H9 (cell line): Measurements from ENCODE around the gene MMP23B. TPM values are rescaled to one million over a fixed set of nuclear protein-coding genes. Genes with fewer than 3 reads are reported as not detected.

Source experiments
- DNase-seq: peaks from one replicate; pipeline ENCODE4 v3.0.0-alpha.2; 2017
- H2AFZ ChIP-seq: one replicate; pipeline ENCODE4 v1.6.1; 2013; ENCODE audit warnings: mild to moderate bottlenecking, low read length, control low read depth, moderate library complexity
- H2AK5ac ChIP-seq: 2 replicates; pipeline ENCODE4 v1.6.1; 2013; ENCODE audit warnings: low read length, control low read depth, mixed read lengths; ENCODE audit not compliant: insufficient read length
- H2BK120ac ChIP-seq: one replicate; pipeline ENCODE4 v1.6.1; 2013; ENCODE audit warnings: low read depth, mild to moderate bottlenecking, low read length, control low read depth, inconsistent platforms; ENCODE audit not compliant: poor library complexity, severe bottlenecking
- H2BK12ac ChIP-seq: 2 replicates; pipeline ENCODE4 v1.6.1; 2013; ENCODE audit warnings: low read length, control low read depth, mixed read lengths, low read depth; ENCODE audit not compliant: insufficient read length
- H2BK15ac ChIP-seq: 2 replicates; pipeline ENCODE4 v1.6.1; 2013; ENCODE audit warnings: low read depth, low read length, control low read depth
- H2BK20ac ChIP-seq: one replicate; pipeline ENCODE4 v1.6.1; 2013; ENCODE audit warnings: low read depth, mild to moderate bottlenecking, low read length, control low read depth, inconsistent platforms; ENCODE audit not compliant: poor library complexity, severe bottlenecking
- H2BK5ac ChIP-seq: 2 replicates; pipeline ENCODE4 v1.6.1; 2013; ENCODE audit warnings: low read length, control low read depth, mixed read lengths; ENCODE audit not compliant: insufficient read length
- H3K14ac ChIP-seq: 2 replicates; pipeline ENCODE4 v1.6.1; 2013; ENCODE audit warnings: low read length, control low read depth; ENCODE audit not compliant: insufficient read depth
- H3K18ac ChIP-seq: 2 replicates; pipeline ENCODE4 v1.6.1; 2013; ENCODE audit warnings: low read depth, mild to moderate bottlenecking, mixed read lengths, low read length, control low read depth; ENCODE audit not compliant: insufficient read length
- H3K23ac ChIP-seq: 2 replicates; pipeline ENCODE4 v1.6.1; 2013; ENCODE audit warnings: low read length, control low read depth, mixed read lengths, low read depth; ENCODE audit not compliant: insufficient read length
- H3K23me2 ChIP-seq: 2 replicates; pipeline ENCODE4 v1.6.1; 2013; ENCODE audit warnings: low read depth, mild to moderate bottlenecking, mixed read lengths, low read length, control low read depth; ENCODE audit not compliant: insufficient read length, poor library complexity, severe bottlenecking
- H3K27ac ChIP-seq: 2 replicates; pipeline ENCODE4 v1.5.1; 2013; ENCODE audit warnings: low read length, control low read depth, mixed read lengths, low read depth; ENCODE audit not compliant: insufficient read length
- H3K27me3 ChIP-seq: 2 replicates; pipeline ENCODE4 v1.6.1; 2013; ENCODE audit warnings: low read length, control low read depth, inconsistent platforms; ENCODE audit not compliant: insufficient read depth
- H3K4ac ChIP-seq: 2 replicates; pipeline ENCODE4 v1.6.1; 2013; ENCODE audit warnings: low read depth, mild to moderate bottlenecking, control low read depth, inconsistent platforms, low read length, moderate library complexity
- H3K4me1 ChIP-seq: 2 replicates; pipeline ENCODE4 v1.6.1; 2013; ENCODE audit warnings: low read length, control low read depth, inconsistent platforms; ENCODE audit not compliant: insufficient read depth
- H3K4me2 ChIP-seq: 2 replicates; pipeline ENCODE4 v1.6.1; 2013; ENCODE audit warnings: low read length, control low read depth, mixed read lengths; ENCODE audit not compliant: insufficient read length, insufficient read depth
- H3K56ac ChIP-seq: 2 replicates; pipeline ENCODE4 v1.6.1; 2013; ENCODE audit warnings: low read depth, mild to moderate bottlenecking, mixed read lengths, low read length, control low read depth; ENCODE audit not compliant: insufficient read length
- H3K79me1 ChIP-seq: 2 replicates; pipeline ENCODE4 v1.6.1; 2013; ENCODE audit warnings: low read depth, mild to moderate bottlenecking, moderate library complexity, low read length, control low read depth, inconsistent platforms; ENCODE audit not compliant: insufficient read depth, poor library complexity, severe bottlenecking
- H3K79me2 ChIP-seq: 2 replicates; pipeline ENCODE4 v1.6.1; 2013; ENCODE audit warnings: low read length, control low read depth, inconsistent platforms; ENCODE audit not compliant: insufficient read depth
- H3K9ac ChIP-seq: 2 replicates; pipeline ENCODE4 v1.6.1; 2013; ENCODE audit warnings: low read length, control low read depth, mixed read lengths; ENCODE audit not compliant: insufficient read length; ENCODE audit errors: extremely low read depth
- H3K9me3 ChIP-seq: one replicate; pipeline ENCODE4 v1.6.1; 2013; ENCODE audit warnings: low read depth, low read length, inconsistent platforms; ENCODE audit not compliant: control insufficient read depth
- H3T11ph ChIP-seq: one replicate; pipeline ENCODE4 v1.6.1; 2013; ENCODE audit warnings: mild to moderate bottlenecking, low read length, control low read depth, inconsistent platforms
- H4K20me1 ChIP-seq: one replicate; pipeline ENCODE4 v1.6.1; 2013; ENCODE audit not compliant: control insufficient read depth, insufficient read length, insufficient read depth
- H4K5ac ChIP-seq: 2 replicates; pipeline ENCODE4 v1.6.1; 2013; ENCODE audit warnings: low read depth, mild to moderate bottlenecking, mixed read lengths, low read length, control low read depth; ENCODE audit not compliant: insufficient read length
- H4K8ac ChIP-seq: replicated peaks from 2 replicates; pipeline ENCODE4 v1.6.1; 2013; ENCODE audit warnings: low read length, control low read depth, mixed read lengths, low read depth; ENCODE audit not compliant: insufficient read length
- H4K91ac ChIP-seq: 2 replicates; pipeline ENCODE4 v1.6.1; 2013; ENCODE audit warnings: low read depth, mild to moderate bottlenecking, moderate library complexity, mixed read lengths, low read length, control low read depth; ENCODE audit not compliant: insufficient read length
- H3K27ac Mint-ChIP-seq, 3 experiments: 2 replicates in 2 of 3; 3 replicates in 1 of 3; pipeline ENCODE4 v1.8.0; 2020 to 2021; ENCODE audit warnings: mixed read lengths in 3 of 3, mild to moderate bottlenecking in 1 of 3, moderate library complexity in 1 of 3
- H3K27me3 Mint-ChIP-seq: 2 replicates; pipeline ENCODE4 v1.8.0; 2021; ENCODE audit warnings: low read depth, mild to moderate bottlenecking, moderate library complexity, mixed read lengths
- H3K36me3 Mint-ChIP-seq, 3 experiments: 2 replicates in 2 of 3; 3 replicates in 1 of 3; pipeline ENCODE4 v1.8.0; 2020 to 2021; ENCODE audit warnings: low read depth in 3 of 3, mixed read lengths in 3 of 3; ENCODE audit not compliant: insufficient read depth in 1 of 3
- H3K4me1 Mint-ChIP-seq, 2 experiments: 2 replicates each; pipeline ENCODE4 v1.8.0; 2020; ENCODE audit warnings: mixed read lengths in 2 of 2
- H3K4me3 Mint-ChIP-seq, 2 experiments: 2 replicates in 1 of 2; 3 replicates in 1 of 2; pipeline ENCODE4 v1.8.0; 2020 to 2021; ENCODE audit warnings: mild to moderate bottlenecking in 2 of 2, mixed read lengths in 2 of 2, moderate library complexity in 1 of 2
- H3K9me3 Mint-ChIP-seq, 2 experiments: 2 replicates in 1 of 2; 3 replicates in 1 of 2; pipeline ENCODE4 v1.8.0; 2020; ENCODE audit warnings: mild to moderate bottlenecking in 2 of 2, mixed read lengths in 2 of 2, moderate library complexity in 1 of 2
- whole genome bisulfite sequencing: extraction: QIAGEN DNeasy Blood & Tissue Kit; methylation state at CpG from one replicate; pipeline ENCODE4 v1.1.7; 2013; ENCODE audit warnings: missing lambda C conversion rate, low lambda C conversion rate, mixed read lengths; ENCODE audit not compliant: insufficient read length; ENCODE audit errors: extremely low coverage; 5-methylcytosine and 5-hydroxymethylcytosine counted together
- total RNA-seq: library from RNA; stranded (reverse); gene quantifications from 2 replicates; pipeline ENCODE4 v1.2.1, GENCODE V29; 2021
- TF ChIP-seq, protein P1 (sequence below): fragments of 200-600 bp; sonication (generic); conservative IDR thresholded peaks from 3 replicates; pipeline ENCODE4 v1.8.0; 2021; ENCODE audit warnings: antibody characterized with exemption, mild to moderate bottlenecking

The MMP23B gene
- total RNA-seq, 1 experiment from 2014 or later = 12.5 TPM

DNA sequence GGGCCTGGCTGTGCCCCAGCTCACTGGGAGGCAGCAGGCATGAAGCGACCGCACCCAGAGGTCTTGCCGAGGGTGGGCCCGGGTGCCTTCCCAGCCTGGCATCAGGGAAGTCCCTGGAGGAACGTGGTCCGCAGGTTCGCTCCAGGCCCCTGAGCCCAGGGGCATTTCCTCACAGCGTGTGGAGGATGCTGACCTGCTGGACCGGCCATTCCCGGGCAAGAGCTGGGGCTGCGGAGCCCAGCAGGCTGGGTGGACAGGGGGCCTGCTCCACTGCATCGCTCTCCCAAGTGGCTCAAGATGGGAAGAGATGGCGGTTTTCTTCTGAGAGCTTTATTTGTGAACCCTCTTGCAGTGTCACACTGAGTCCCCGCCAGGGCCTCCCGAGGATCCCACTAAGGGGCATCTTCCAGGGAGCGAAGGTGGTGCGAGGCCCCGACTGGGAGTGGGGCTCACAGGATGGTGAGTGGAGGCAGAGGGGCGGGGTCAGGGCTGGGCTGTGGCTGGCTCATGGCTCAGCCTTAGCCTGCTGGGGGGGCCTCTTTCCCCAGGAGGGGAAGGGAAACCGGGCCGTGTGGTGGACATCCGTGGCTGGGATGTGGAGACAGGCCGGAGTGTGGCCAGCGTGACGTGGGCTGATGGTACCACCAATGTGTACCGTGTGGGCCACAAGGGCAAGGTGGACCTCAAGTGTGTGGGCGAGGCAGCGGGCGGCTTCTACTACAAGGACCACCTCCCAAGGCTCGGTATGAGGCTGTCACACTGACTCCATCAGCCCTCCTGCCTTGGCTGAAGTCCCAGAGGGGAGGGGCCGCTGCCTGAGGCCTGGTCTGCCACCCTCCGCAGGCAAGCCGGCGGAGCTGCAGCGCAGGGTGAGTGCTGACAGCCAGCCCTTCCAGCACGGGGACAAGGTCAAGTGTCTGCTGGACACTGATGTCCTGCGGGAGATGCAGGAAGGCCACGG, 7.2 kb upstream of the MMP23B start:
- Histone ChIP-seq H3K79me2 (no peaks in the 10 kb centered on the region), H3K79me1 (no peaks in the 10 kb centered on the region), H4K20me1 (no peaks in the 10 kb centered on the region), H3K27me3 (no peaks in the 10 kb centered on the region), H4K91ac (no peak overlapping the region), H2BK5ac (no peak overlapping the region), H4K5ac (no peak overlapping the region), H3K9ac (no peak overlapping the region), H3K27ac (no peak overlapping the region), H3K23ac (no peak overlapping the region), H2AK5ac (no peak overlapping the region), H3T11ph (no peak overlapping the region), H3K18ac (no peak overlapping the region), H3K56ac (no peak overlapping the region), H3K4me1 (no peaks in the 10 kb centered on the region), H2BK15ac (no peak overlapping the region), H3K4me2 (no peak overlapping the region), H2AFZ (no peak overlapping the region), H3K4ac (no peak overlapping the region), H2BK20ac (no peak overlapping the region), H4K8ac (no peak overlapping the region), H2BK120ac (no peak overlapping the region), H3K23me2 (no peaks in the 10 kb centered on the region), H3K14ac (no peak overlapping the region), H2BK12ac (no peak overlapping the region), H3K9me3 (no peaks in the 10 kb centered on the region)
- Mint-ChIP-seq H3K4me3 (no peak overlapping the region), H3K27ac (no peak overlapping the region), H3K27me3 (no peaks in the 10 kb centered on the region; the same call in 1 of the 2 replicates), H3K36me3 (peaks cover 0 to 2% (median 0%) of the 10 kb centered on the region in 3 experiments; a peak in 1 of 7 replicates), H3K4me1 (no peaks in the 10 kb centered on the region), H3K9me3 (no peaks in the 10 kb centered on the region)
- WGBS = no CpG with 5 or more reads among the region's 38 CpGs
- no peak for DNase-seq
- TF ChIP-seq, protein P1, sequence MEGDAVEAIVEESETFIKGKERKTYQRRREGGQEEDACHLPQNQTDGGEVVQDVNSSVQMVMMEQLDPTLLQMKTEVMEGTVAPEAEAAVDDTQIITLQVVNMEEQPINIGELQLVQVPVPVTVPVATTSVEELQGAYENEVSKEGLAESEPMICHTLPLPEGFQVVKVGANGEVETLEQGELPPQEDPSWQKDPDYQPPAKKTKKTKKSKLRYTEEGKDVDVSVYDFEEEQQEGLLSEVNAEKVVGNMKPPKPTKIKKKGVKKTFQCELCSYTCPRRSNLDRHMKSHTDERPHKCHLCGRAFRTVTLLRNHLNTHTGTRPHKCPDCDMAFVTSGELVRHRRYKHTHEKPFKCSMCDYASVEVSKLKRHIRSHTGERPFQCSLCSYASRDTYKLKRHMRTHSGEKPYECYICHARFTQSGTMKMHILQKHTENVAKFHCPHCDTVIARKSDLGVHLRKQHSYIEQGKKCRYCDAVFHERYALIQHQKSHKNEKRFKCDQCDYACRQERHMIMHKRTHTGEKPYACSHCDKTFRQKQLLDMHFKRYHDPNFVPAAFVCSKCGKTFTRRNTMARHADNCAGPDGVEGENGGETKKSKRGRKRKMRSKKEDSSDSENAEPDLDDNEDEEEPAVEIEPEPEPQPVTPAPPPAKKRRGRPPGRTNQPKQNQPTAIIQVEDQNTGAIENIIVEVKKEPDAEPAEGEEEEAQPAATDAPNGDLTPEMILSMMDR = no peak
